ENCODE data around the gene SCYGR8.
"Not testable (repeated sequence)": the region's sequence is repeated elsewhere in the genome, so short reads cannot be mapped to it uniquely, and the experiment has no call there.

SCYGR8 gene

GRCh38 chr2:227710986-227711385 lies 34.7 kb upstream of the SCYGR8 start:
- no peak for DNase-seq (ENCODE audit: low read depth)
- TF ChIP-seq, protein P1, sequence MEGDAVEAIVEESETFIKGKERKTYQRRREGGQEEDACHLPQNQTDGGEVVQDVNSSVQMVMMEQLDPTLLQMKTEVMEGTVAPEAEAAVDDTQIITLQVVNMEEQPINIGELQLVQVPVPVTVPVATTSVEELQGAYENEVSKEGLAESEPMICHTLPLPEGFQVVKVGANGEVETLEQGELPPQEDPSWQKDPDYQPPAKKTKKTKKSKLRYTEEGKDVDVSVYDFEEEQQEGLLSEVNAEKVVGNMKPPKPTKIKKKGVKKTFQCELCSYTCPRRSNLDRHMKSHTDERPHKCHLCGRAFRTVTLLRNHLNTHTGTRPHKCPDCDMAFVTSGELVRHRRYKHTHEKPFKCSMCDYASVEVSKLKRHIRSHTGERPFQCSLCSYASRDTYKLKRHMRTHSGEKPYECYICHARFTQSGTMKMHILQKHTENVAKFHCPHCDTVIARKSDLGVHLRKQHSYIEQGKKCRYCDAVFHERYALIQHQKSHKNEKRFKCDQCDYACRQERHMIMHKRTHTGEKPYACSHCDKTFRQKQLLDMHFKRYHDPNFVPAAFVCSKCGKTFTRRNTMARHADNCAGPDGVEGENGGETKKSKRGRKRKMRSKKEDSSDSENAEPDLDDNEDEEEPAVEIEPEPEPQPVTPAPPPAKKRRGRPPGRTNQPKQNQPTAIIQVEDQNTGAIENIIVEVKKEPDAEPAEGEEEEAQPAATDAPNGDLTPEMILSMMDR (conservative IDR thresholded peaks at IDR 0.05; ENCODE audit: low read depth, low read length): no peak
- no peak overlapping the region for H3K4me3 ChIP-seq (ENCODE audit: low read length)

DNA sequence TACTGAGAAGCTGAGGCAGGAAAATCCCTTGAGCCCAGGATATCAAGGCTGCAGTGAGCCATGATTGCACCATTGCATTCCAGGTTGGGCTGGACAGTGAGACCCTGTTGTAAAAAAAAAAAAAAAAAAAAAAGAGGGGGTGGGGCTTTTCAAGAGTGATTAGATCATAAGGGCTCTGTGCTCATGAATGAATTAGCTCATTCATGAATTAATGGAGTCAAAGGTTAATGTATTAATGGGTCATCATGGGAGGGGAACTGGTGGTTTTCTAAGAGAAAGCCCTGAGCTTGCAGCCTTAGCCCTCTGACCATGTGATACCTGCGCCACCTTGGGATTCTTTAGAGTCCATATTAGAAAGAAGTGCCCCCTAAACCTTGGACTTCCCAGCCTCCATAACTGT lies 32.4 kb upstream of the SCYGR8 start:
- no peak overlapping the region for H3K4me3 ChIP-seq (ENCODE audit: low read length)
- TF ChIP-seq, protein P1 (conservative IDR thresholded peaks at IDR 0.05; ENCODE audit: low read depth, low read length): no peak

GRCh38 chr2:227716501-227716900 lies 29.2 kb upstream of the SCYGR8 start:
- TF ChIP-seq, protein P1 (conservative IDR thresholded peaks at IDR 0.05; ENCODE audit: low read depth, low read length): no peak
- H3K4me3 ChIP-seq (ENCODE audit: low read length): no peak overlapping the region
- DNase-seq (ENCODE audit: low read depth): no peak

More for the DNA sequence above, 32.4 kb upstream of the SCYGR8 start:
- no peak for DNase-seq (ENCODE audit: low read depth)

DNA sequence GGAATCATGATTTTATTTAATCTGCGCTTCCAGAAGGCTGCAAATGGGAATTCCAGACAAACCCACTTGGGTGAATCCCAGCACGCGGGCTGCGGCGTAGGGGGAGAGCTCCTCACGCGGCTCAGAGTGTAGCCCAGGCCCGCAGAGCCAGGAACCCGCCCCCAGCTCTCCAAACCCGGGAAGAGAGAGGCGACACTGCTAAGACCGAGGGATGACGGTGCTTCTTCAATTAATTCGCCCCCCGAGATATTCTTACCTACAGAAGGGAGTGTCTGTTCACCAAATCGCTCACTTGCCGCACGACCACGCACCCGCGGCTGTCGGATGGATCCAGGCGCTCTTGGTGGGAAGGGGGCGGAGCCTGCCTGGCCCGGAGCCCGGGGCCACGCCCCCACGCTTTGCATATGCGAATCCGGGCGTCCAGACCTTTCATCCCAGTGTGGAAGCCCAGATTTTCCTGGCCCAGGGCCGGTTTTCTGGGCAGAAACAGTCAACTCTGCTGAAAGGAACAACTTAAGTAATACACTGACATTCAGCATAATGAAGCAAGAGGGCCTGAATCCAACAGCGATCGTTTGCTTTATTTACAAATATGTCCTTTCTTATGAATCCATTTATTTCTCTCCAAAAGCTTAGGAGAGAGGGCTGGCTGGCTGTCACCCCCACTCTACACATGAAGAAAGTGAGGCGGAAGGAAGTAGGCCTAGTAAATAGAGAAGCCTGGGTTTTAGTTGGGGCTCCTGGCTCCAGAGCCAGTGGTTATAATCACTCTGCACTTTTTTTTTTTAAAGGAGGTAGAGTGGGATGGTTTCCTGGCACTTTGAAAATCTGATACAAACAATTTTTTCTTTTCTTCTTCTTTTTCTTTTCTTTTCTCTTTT lies 27.8 kb upstream of the SCYGR8 start, which contains the start of gene SLC19A3:
TSS of gene SLC19A3 (minus strand) at position 342 of the 881 bp plus-strand sequence. CDS start 15,710 bp downstream, outside the sequence.
- H3K4me3 ChIP-seq (ENCODE audit: low read length): peak within 1 kb of the TSS; percentile 57
- DNase-seq (ENCODE audit: low read depth): peak; percentile 52
- TF ChIP-seq, protein P1 (conservative IDR thresholded peaks at IDR 0.05; ENCODE audit: low read depth, low read length): no peak

GRCh38 chr2:227719641-227720040 lies 26.1 kb upstream of the SCYGR8 start:
- TF ChIP-seq, protein P1 (conservative IDR thresholded peaks at IDR 0.05; ENCODE audit: low read depth, low read length): no peak
- H3K4me3 ChIP-seq (ENCODE audit: low read length): no peak overlapping the region
- no peak for DNase-seq (ENCODE audit: low read depth)

DNA sequence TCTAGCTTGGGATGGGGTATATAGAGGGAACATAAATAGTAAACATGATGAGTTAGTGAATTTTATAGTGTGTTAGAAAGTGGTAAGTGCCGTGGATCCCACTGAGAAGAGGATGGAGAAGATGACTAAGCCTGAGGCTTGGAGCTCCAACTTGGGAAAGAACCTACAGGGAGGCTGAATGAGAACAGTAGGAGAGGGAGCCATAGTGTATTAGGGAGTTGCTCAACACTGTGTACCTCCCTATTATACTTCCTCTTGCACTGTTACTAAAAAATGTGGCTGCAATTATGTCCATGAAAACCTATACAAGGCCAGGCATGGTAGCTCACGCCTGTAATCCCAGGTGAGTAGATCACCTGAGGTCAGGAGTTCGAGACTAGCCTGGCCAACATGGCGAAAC lies 25.0 kb upstream of the SCYGR8 start:
- no peak overlapping the region for H3K4me3 ChIP-seq (ENCODE audit: low read length)
- TF ChIP-seq, protein P1 (conservative IDR thresholded peaks at IDR 0.05; ENCODE audit: low read depth, low read length): no peak
- DNase-seq (ENCODE audit: low read depth): no peak

GRCh38 chr2:227722821-227723220 lies 22.9 kb upstream of the SCYGR8 start:
- H3K4me3 ChIP-seq (ENCODE audit: low read length); DNase-seq (ENCODE audit: low read depth): not testable (repeated sequence)
